RWPE2 (cell line): Measurements from ENCODE around the gene SPANXN4.

Experiments used
- ATAC-seq: fragments of 200-7000 bp; cut with Tn5 transposase; 3 replicates; pipeline ENCODE4 v1.9.1; 2021; ENCODE audit warnings: low read depth
- DNase-seq: peaks from one replicate; pipeline ENCODE4 v3.0.0-alpha.2; 2020; ENCODE audit warnings: low spot score
- H3K27ac ChIP-seq: fragments of 450-650 bp; 2 replicates; pipeline ENCODE4 v1.5.1; 2017; ENCODE audit warnings: mild to moderate bottlenecking; ENCODE audit not compliant: poor library complexity, severe bottlenecking
- H3K27me3 ChIP-seq: fragments of 250-450 bp; sonication (Bioruptor Pico); 2 replicates; pipeline ENCODE4 v1.5.1; 2021; ENCODE audit warnings: mild to moderate bottlenecking, moderate library complexity; ENCODE audit not compliant: insufficient read depth, poor library complexity, severe bottlenecking
- H3K36me3 ChIP-seq: fragments of 250-450 bp; sonication (Bioruptor Pico); 2 replicates; pipeline ENCODE4 v1.5.1; 2020; ENCODE audit warnings: low read depth, mild to moderate bottlenecking, moderate library complexity
- H3K4me1 ChIP-seq: fragments of 250-450 bp; sonication (Bioruptor Pico); 2 replicates; pipeline ENCODE4 v1.5.1; 2021; ENCODE audit warnings: mild to moderate bottlenecking, moderate library complexity; ENCODE audit not compliant: insufficient read depth, poor library complexity, severe bottlenecking
- H3K4me3 ChIP-seq: fragments of 250-450 bp; sonication (Bioruptor Pico); 2 replicates; pipeline ENCODE4 v1.5.1; 2021; ENCODE audit warnings: mild to moderate bottlenecking, moderate library complexity; ENCODE audit not compliant: severe bottlenecking
- H3K9me3 ChIP-seq: fragments of 250-450 bp; sonication (Bioruptor Pico); 2 replicates; pipeline ENCODE4 v1.5.1; 2021; ENCODE audit warnings: mild to moderate bottlenecking, moderate library complexity; ENCODE audit not compliant: severe bottlenecking
- CTCF ChIP-seq: fragments of 450-650 bp; IDR thresholded peaks from one replicate; pipeline ENCODE4 v1.5.1; 2017; ENCODE audit warnings: mild to moderate bottlenecking, moderate library complexity; ENCODE audit not compliant: poor library complexity, severe bottlenecking

The SPANXN4 gene

DNA sequence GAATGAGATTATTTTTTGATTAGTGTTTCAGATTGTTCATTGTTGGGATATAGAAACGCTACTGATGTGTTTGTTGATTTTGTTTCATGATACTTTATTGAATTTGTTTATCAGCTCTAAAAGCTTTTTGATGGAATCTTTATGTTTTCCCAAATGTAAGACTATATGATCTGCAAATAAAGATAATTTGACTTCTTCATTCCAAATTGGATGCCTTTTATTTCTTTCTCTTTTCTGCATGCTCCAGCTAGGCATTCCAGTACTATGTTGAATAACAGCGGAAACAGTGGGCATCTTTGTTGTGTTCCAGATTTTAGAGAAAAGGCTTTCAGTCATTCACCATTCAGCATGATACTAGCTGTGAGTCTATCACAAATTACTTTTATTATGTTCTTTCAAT is 21.8 kb downstream of the SPANXN4 start:
- TF ChIP-seq CTCF: no peak
- no peaks in the 10 kb centered on the region for H3K36me3 ChIP-seq
- H3K4me3 ChIP-seq: no peak overlapping the region
- no peaks in the 10 kb centered on the region for H3K9me3 ChIP-seq
- H3K27ac ChIP-seq: no peak overlapping the region
- no peaks in the 10 kb centered on the region for H3K4me1 ChIP-seq
- H3K27me3 ChIP-seq: no peaks in the 10 kb centered on the region
- DNase-seq (no peak), ATAC-seq (no peak)

- ATAC-seq (no peak), DNase-seq (no peak)
- Histone ChIP-seq H3K9me3 (no peaks in the 10 kb centered on the region), H3K36me3 (no peaks in the 10 kb centered on the region), H3K27ac (no peak overlapping the region), H3K4me1 (no peaks in the 10 kb centered on the region), H3K27me3 (no peaks in the 10 kb centered on the region), H3K4me3 (no peak overlapping the region)
- TF ChIP-seq CTCF: no peak
Measured at GRCh38 chrX:143058120-143058519, 32.4 kb downstream of the SPANXN4 start.

GRCh38 chrX:143081231-143081630 is 55.5 kb downstream of the SPANXN4 start:
- H3K27ac ChIP-seq: no peak overlapping the region
- H3K4me3 ChIP-seq: no peak overlapping the region
- DNase-seq (no peak), ATAC-seq (no peak)
- no peak for TF ChIP-seq CTCF
- H3K27me3 ChIP-seq: no peaks in the 10 kb centered on the region
- no peaks in the 10 kb centered on the region for H3K4me1 ChIP-seq
- no peaks in the 10 kb centered on the region for H3K9me3 ChIP-seq
- no peaks in the 10 kb centered on the region for H3K36me3 ChIP-seq

DNA sequence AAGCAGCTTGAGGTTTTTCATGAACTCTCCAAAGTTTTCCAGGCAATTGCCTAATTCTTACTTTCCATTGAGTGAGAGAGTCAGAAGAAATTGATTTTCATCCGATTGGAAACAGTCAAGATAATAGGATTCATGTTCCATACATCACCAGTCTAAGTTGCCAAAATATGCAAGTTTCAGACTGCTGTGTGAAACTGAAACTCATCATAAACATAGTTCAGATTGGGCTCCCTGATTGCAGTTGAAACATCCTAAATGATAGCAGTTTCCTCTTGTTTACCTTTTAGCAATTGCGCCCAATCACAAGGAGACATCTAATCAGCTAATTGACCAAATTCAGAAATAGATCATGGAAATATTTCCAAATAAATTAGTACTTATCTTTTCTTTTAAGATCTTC is 56.8 kb downstream of the SPANXN4 start:
- ATAC-seq (no peak), DNase-seq (no peak)
- no peak for TF ChIP-seq CTCF
- no peaks in the 10 kb centered on the region for H3K4me1 ChIP-seq
- no peaks in the 10 kb centered on the region for H3K27me3 ChIP-seq
- H3K9me3 ChIP-seq: no peaks in the 10 kb centered on the region
- H3K4me3 ChIP-seq: no peak overlapping the region
- H3K27ac ChIP-seq: no peak overlapping the region
- H3K36me3 ChIP-seq: no peaks in the 10 kb centered on the region
